Raji (cell line): ENCODE measurements around the gene CMSS1.

Source experiments
- POLR2A ChIP-seq: IDR thresholded peaks from 2 replicates; pipeline ENCODE4 v1.6.1; 2011; ENCODE audit warnings: low read depth, low read length, control low read depth; ENCODE audit not compliant: insufficient read depth

Gene CMSS1

DNA sequence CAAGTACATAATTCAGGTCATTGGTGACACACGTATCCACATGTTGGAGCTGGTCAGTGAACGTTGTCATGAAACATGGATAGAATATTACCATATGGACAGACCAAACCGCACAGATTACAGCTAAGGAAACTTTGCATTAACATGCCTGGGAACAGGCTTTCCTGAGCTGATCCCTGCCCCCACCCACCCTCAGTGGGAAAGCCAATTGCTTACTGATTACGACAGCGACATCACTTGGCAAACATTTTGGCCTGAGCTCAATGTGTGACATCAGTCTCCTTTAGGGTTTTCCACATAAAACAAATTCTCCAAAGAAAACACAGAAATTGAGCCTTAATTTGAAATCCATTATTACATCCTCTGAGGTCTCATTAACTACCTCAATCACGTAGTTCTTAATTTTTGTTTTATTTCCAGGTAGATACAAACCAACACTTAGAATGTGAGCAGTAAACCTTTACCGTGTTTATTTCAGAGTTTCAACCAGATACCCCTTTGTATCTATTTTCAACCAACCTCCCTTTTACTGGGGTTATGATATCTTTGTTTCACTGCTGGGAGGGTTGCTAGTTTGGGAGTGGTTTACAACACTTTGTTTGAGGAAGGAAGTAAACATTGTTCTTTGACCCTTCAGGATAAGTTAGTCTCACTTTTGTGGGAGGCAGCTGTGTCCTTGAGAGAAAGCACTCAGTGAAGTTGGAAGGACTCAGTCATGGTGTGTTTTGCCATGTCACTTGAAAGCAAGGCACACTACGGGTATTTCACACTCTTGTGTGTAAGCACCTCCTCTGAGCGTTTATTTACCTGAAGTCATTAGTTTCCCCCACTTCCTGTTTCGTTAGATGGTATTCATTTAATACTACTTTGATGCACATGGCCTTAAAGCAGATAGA, 103.1 kb downstream of the CMSS1 start:
- TF ChIP-seq POLR2A, result no peak

- no peak for TF ChIP-seq POLR2A
These were observed 103.7 kb downstream of the CMSS1 start for GRCh38 chr3:99921377-99921695.

DNA sequence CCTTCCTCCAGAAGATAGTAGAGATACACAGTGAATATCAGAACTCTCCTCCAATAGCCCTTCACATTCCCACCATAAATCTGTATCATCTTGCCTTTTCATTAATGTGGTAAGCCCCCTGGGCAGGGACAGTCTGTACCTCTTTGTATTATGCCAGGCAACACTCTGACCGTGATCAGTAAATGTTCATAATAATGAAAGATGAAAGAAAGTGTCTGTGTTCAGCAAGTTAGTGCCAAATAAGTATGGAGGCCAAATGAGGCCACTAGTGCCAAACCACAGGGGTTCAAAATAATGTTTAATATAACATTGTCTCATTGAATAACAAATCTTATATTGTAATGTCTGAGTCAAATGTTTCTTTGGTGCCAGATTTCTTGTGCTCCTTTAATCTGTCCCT, 104.3 kb downstream of the CMSS1 start:
- TF ChIP-seq POLR2A, result no peak

- TF ChIP-seq POLR2A, result no peak
These were observed 106.2 kb downstream of the CMSS1 start for GRCh38 chr3:99923873-99924272.

DNA sequence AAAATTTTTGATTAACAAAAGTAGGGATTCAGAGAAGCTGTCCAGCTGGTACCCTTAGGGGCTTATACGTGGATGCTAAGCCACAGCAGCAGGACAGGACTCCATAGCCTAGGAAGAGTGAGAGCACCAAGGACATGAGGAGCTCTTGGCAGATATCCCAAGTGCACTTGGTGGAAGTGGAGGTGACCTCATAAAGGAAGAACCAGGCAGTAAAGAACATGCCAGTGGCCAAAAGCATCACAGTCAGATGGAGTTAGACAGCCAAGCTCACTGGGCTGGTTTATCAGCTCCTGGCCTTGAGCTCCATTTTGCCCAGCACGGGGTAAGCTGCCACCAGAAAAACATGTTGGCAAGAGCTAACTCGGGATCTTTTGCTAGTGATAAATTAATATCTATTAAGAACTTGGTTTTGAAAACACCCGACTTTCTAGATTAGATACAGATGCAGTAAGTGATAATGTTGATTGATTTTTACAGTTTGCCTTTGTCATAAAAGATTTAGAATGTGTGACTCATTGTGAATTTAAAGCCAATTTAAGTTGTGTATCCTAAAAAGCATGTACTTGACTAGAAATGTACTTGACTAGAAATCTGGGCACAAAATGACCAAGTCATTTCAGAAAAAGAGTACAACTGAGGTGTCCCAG, 108.0 kb downstream of the CMSS1 start:
- no peak for TF ChIP-seq POLR2A

- TF ChIP-seq POLR2A, result no peak
These were observed 110.2 kb downstream of the CMSS1 start for GRCh38 chr3:99927671-99928457.

DNA sequence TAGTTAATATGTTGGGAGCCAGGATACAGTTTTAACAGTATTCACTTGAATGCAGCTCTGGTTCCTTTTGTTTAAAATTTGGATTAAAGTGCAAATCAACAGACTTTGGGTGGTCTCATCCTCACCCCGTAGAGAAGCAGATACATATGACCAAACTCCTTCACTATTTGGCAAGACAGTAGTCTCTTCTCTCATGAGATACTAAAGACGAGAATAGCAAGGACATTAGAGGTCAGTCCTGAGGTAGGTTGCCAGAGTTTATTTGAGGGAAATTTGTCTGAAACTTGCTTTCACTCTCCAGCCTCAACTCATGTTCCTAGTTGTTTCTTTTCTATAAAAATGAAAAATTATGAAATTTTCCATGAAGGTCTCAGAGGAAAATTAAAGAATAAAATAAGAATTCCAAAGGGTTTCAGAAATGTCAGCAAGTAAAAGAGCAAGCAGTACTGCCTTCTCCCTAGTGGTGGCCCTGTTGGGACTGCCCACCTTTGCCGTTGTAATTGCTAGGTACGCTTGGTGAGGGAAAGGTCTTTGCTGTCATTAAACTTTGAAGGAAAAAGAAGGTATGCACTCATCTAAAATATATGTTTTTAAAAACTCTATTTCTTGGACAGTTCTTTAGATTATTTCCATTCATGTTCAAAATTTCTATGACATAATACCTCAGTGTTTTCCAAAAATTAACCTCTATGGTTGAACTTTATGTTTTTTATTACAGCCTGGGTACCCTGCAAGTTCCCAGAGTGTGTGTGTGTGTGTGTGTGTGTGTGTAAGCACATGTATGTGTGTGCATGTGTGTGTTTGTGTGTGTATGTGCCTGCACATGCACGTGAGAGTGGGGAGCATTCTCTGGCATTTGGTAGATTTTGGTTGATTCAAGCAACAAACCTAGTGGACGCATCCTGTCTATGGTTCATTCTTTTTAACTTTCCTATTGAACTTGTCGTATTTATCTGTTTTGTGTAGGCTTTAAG, 111.4 kb downstream of the CMSS1 start:
- TF ChIP-seq POLR2A, result no peak

- TF ChIP-seq POLR2A, result no peak
These were observed 112.1 kb downstream of the CMSS1 start for GRCh38 chr3:99929745-99930139.

DNA sequence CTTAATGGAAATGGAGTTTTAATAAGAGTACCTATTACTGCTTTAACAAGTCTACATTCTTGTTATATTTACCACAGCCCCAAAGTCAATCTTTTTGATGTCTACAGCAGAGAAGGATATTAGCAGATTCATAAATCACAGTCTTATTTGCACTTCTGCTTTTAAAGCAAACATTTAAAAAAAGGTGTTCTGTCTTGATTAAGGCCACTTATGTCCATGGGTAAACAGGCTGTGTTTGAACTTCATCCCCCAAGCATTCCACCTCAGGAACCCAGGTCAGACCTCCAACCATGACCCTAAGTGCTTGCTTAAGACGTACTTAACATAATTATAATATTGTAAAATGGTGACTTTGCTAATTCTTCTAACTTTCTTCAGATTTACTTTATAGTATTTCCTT, 113.4 kb downstream of the CMSS1 start:
- TF ChIP-seq POLR2A, result no peak

DNA sequence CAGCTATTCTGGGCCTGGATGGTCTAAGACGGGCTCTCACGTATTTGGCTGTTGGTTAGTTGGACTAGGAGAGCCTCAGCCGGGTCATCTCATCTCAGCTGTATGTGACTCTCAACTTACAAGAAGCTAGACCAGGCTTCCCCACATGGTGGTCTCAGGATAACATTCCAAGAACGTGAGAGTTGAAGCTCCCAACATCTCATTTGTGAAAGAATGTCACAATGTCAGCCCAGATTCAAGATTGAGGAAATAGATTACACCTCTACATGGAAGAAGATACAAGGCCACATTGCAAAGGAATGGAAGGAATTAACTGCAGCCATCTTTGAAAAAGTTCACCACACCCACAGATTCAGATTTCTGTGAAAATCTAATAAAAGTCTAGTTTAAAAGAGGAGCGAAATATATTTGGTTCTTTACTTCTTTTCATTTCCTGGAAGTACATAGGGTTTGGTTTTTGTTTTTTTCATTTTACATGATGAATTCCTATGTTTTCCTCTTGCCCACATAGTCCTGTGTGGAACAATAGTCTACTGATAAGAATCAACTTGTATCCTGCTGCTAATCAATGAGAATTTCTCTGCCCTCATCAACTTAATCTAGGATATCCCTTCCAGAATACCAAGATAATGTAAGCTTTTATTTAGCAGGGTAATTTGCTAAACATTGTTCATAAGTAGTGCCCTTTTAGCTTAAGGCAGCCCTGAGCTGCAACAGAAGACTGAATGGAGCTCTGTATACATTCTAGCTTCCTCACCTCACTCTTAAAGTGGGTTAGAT, 116.5 kb downstream of the CMSS1 start:
- no peak for TF ChIP-seq POLR2A

GRCh38 chr3:99934975-99935797, 117.5 kb downstream of the CMSS1 start:
- TF ChIP-seq POLR2A, result no peak

GRCh38 chr3:99938270-99938911, 120.7 kb downstream of the CMSS1 start:
- TF ChIP-seq POLR2A, result no peak

DNA sequence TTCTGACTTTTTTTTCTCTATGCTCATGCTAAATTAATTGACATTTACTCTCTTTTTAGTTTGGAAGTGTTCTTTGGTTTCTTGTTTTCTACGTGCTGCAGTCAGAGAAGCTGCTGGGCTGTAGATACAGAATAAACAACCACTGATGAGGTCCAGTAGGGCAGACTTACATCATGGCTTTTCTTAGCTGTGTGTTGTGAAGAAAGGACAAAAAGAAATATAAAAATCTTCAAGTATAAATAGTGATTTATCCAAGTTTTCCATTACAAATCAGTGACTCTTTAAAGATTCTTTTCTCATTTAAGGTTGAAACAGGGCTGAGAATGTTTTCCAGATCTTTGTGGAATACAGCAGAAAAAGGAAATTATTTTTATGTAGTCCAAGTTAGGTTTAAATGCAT, 122.2 kb downstream of the CMSS1 start:
- no peak for TF ChIP-seq POLR2A
